Muscle layer of colon (tissue), 2 donors: Measurements from ENCODE around the gene LRRC4B.

Experiments used
- H3K27ac ChIP-seq: one replicate; pipeline ENCODE4 v1.7.0; 2013; ENCODE audit warnings: low read depth, mild to moderate bottlenecking, low read length, moderate library complexity
- H3K27me3 ChIP-seq, 2 donors: one replicate each; pipeline ENCODE4 v1.7.0; 2013; ENCODE audit warnings: low read length in 2 of 2, mild to moderate bottlenecking in 2 of 2; ENCODE audit not compliant: insufficient read depth in 2 of 2, control insufficient read depth in 1 of 2
- H3K36me3 ChIP-seq: one replicate; pipeline ENCODE4 v1.7.0; 2013; ENCODE audit warnings: mild to moderate bottlenecking, low read length; ENCODE audit not compliant: insufficient read depth
- H3K4me1 ChIP-seq: one replicate; pipeline ENCODE4 v1.7.0; 2013; ENCODE audit warnings: mild to moderate bottlenecking, low read length; ENCODE audit not compliant: insufficient read depth
- H3K4me3 ChIP-seq, 2 donors: one replicate each; pipeline ENCODE4 v1.7.0; 2013; ENCODE audit warnings: low read length in 2 of 2, low read depth in 1 of 2, mild to moderate bottlenecking in 1 of 2, moderate library complexity in 1 of 2
- H3K9ac ChIP-seq: one replicate; pipeline ENCODE4 v1.7.0; 2013; ENCODE audit warnings: low read length
- H3K9me3 ChIP-seq: one replicate; pipeline ENCODE4 v1.7.0; 2013; ENCODE audit warnings: mild to moderate bottlenecking, low read length
- donor health status: abdominal sarcoma.
- donor health status: Adenocarcinoma of cecum.

The LRRC4B gene

DNA sequence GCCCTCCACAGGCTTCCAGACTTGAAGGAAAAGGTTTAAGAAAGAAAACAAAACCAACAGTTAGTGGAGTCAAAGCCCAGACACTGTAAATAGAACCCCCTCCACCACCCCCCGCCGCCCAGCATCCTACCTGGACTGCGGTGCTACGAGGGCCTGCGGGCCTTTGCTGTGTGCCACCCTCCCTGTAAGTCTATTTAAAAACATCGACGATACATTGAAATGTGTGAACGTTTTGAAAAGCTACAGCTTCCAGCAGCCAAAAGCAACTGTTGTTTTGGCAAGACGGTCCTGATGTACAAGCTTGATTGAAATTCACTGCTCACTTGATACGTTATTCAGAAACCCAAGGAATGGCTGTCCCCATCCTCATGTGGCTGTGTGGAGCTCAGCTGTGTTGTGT is 85.3 kb downstream of the LRRC4B start:
- Histone ChIP-seq H3K27ac (no peak overlapping the region), H3K4me3 (no peak overlapping the region), H3K9me3 (no peaks in the 10 kb centered on the region), H3K36me3 (peaks cover 27% of the 10 kb centered on the region), H3K4me1 (peaks cover under 1% of the 10 kb centered on the region), H3K27me3 (peaks cover 11 to 13% of the 10 kb centered on the region in 2 donors), H3K9ac (no peak overlapping the region)

DNA sequence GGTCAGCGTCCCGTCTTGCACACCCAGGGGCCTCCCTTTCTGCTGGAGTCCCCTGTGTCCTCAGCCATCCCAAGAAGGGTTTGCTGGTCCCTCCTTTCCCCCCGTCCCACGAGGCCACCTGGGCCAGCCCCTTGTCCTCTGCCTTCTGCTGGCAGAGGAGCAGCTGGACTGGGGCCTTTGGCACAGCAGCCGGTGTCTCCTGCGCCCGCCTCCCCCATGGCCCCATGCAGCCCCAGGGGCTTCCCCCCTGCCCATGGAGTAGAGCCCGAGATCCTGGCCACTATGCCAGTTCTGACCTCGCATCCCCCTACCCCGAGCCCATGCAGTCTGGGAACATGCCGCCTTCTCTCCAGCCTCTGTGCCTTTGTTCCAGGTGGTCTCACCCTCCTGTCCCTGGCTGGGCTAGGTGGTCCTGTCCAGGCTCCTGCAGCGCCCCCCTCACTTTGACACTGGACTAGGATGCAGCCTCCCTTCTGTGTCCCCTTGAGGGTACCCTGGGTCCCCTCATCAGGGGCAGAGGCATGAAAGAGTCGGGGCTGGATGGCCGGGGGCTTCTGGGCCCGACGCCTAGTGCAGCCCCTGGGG is 85.9 kb downstream of the LRRC4B start:
- Histone ChIP-seq H3K4me1 (peaks cover 6% of the 10 kb centered on the region), H3K27ac (no peak overlapping the region), H3K9ac (no peak overlapping the region), H3K27me3 (peaks cover 6 to 10% of the 10 kb centered on the region in 2 donors), H3K9me3 (no peaks in the 10 kb centered on the region), H3K36me3 (peaks cover 27% of the 10 kb centered on the region), H3K4me3 (no peak overlapping the region)

DNA sequence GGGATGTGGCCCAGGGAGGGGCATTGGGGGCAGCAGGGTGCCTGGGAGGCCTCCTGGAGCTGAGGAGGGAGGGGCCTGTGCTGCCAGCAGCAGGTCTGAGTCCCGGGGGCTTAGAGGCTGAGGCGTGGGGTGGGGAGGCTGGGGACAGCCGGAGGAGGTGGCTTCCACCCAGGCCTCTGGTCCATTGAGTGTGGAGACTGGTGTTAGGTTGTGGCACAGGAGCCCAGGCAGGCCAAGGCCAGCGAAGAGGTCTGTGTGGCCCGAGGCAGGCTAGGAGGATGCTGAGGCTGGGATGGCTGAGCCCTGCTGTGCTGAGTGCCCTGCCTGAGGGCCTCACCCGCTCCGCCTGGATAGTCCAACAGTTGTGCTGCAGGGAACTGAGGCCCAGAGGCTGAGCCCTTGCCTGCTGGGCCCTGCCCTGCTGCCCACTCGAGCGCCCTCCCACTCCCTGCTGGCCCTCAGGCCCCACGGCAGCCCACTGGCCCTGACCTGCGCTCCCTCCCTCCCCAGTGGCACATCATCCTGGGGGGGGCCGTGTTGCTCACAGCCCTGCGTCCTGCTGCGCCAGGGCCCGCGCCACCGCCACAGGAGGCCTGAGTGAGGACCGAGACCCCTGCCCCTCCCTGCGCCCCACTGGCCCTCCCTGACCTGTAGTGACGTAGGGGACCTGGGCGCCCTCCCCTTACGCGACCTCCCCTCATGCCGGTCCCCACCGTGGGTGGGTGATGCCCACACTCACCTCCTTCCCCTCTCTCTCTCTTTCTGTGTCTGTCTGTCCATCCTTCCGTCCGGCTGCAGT is 86.7 kb downstream of the LRRC4B start:
- Histone ChIP-seq H3K4me1 (peaks cover 11% of the 10 kb centered on the region), H3K9me3 (no peaks in the 10 kb centered on the region), H3K27me3 (peaks cover 0 to 2% of the 10 kb centered on the region in 2 donors), H3K27ac (no peak overlapping the region), H3K4me3 (no peak overlapping the region), H3K36me3 (peaks cover 27% of the 10 kb centered on the region), H3K9ac (no peak overlapping the region)

DNA sequence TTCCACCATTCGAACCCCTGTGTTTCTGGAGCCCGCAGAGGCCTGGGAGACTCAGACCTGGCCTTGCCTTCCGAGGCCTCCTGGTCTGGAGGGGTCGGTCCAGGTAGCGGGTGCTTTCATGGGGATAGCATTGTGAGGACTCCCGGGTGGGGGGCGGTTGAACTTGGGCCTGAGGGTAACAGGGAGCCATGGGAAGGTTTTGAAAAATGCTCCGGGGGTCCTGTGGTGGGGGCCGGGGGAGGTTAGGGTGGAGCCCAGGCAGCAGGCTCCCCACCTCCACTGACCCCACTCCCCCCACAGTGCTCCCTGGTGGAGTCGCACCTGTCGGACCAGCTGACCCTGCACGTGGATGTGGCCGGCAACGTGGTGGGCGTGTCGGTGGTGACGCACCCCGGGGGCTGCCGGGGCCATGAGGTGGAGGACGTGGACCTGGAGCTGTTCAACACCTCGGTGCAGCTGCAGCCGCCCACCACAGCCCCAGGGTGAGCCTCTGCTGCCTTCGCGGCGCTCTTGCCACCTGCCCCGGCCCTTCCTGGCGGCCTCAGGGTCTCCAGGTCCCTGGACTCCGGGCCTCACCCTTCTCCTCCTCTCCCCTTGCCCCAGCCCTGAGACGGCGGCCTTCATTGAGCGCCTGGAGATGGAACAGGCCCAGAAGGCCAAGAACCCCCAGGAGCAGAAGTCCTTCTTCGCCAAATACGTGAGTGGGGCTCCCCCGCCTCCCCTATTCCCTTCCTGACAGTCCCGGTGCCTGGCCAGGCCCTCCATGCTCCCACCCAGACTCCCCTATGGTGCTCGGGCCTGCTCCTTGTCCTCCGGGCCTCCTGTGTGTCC is 87.7 kb downstream of the LRRC4B start:
- Histone ChIP-seq H3K36me3 (peaks cover 27% of the 10 kb centered on the region), H3K27me3 (no peaks in the 10 kb centered on the region), H3K9me3 (no peaks in the 10 kb centered on the region), H3K9ac (no peak overlapping the region), H3K4me3 (no peak overlapping the region), H3K27ac (no peak overlapping the region), H3K4me1 (peaks cover 11% of the 10 kb centered on the region)

DNA sequence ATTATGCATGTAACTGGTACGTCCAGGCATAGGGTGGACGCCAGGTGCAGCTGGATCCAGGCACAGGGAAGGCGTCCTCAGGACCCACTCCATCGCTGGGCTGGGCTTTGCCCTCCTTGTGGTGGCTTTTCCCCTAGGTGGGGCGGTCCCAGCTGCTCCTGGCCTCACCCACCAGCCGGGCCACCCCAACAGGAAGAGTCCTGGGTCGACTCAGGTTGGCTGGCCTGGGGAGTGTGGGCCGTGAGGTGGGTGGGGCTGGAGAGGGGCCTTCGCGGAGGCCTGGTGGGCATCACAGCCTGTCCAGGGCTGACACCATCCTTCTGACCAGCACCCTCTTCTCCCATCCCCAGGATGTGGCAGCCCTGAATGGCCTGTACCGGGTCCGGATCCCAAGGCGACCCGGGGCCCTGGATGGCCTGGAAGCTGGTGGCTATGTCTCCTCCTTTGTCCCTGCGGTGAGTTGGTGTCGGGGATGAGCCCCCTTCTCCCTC is 88.4 kb downstream of the LRRC4B start:
- Histone ChIP-seq H3K4me1 (peaks cover 11% of the 10 kb centered on the region), H3K9me3 (no peaks in the 10 kb centered on the region), H3K4me3 (no peak overlapping the region), H3K27me3 (no peaks in the 10 kb centered on the region), H3K36me3 (peaks cover 27% of the 10 kb centered on the region), H3K27ac (no peak overlapping the region), H3K9ac (no peak overlapping the region)

DNA sequence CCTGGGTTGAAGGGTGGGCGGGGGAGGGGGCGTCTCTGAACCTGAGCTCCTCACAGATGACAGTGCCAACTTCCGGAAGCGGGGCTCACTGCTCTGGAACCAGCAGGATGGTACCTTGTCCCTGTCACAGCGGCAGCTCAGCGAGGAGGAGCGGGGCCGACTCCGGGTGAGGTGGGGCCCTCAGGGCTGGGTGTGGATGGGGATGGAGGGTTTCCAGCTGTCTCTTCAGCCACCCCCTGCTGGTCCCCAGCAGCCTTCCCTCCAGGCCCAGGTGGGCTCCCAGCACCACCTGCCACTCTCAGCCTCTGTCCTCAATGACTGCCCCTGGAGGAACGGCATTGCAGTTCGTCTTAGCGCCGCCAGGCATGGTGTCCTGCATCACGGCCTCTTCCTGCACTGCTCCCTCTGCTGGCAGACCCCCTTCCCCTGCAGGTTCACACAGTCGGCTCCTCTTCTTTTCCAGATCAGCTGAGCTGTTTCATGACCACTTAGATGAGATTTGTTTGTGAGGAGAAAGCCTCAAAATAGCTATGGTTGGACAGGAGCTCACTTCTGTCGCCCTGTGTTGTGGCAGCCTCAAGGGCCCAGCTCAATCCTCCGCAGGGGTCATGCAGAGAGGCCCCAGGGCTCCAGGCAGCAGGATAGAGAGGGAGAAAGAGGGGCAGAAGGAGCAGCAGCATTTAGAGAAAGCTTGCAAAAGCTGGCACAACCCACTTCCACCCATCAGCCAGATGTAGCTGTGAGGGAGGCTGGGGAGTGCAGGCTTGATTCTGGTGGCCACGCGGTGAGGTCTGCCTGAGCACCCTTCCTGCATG is 89.1 kb downstream of the LRRC4B start:
- Histone ChIP-seq H3K27me3 (no peaks in the 10 kb centered on the region), H3K27ac (no peak overlapping the region), H3K4me1 (peaks cover 11% of the 10 kb centered on the region), H3K9me3 (no peaks in the 10 kb centered on the region), H3K9ac (no peak overlapping the region), H3K36me3 (peaks cover 27% of the 10 kb centered on the region), H3K4me3 (no peak overlapping the region)

DNA sequence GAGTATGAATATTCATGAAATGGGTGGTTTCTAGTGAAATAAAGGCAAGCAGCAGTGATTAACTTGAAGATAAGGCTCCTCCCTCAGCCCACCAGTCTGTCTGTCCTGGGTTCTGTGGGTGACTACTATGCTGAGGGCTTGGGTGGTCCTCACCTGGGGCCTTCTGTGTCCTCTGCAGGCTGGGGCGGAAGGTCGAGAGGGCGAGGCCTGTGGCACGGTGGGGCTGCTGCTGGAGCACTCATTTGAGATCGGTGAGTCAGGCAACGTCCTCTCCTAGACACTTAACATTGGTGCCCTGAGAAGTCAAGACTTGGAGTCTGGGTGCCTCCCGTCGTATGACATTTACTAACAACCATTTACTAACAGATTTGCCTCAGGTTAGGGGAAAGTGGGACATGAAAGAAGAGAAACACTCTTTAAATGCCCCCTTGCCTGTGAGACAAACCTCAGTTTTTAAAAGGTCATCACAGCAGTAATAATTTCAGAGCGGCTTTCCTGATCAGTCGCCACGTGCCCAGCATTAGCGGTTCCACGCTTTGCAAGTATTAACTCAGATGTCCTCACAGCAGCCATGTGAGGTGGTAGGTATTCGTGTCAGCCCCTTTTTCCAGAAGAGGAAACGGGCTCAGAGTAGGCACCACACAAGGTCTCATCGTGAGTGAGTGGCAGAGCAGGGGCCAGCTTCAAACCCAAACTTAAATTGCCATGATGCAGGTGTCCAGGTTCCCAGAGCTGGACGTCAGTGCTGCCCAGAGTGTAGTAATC is 90.3 kb downstream of the LRRC4B start:
- H3K9me3 ChIP-seq: no peaks in the 10 kb centered on the region
- H3K4me3 ChIP-seq: peak overlapping the region in 1 of 2 donors; percentile 92
- H3K9ac ChIP-seq: no peak overlapping the region
- H3K27ac ChIP-seq: no peak overlapping the region
- peaks cover 27% of the 10 kb centered on the region for H3K36me3 ChIP-seq
- peaks cover 11% of the 10 kb centered on the region for H3K4me1 ChIP-seq
- no peaks in the 10 kb centered on the region for H3K27me3 ChIP-seq

DNA sequence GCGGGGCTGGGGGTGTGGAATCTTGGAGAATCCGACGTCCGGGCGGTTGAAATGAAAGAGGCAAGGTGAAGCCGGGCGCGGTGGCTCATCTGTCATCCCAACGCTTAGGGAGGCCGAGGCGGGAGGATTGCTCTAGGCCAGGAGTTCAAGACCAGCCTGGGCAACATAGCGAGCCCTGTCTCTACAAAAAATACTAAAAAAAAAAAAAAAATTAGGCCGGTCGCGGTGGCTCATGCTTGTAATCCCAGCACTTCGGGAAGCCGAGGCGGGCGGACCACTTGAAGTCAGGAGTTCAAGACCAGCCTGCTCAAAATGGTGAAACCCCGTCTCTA is 91.4 kb downstream of the LRRC4B start:
- Histone ChIP-seq H3K9me3 (no peaks in the 10 kb centered on the region), H3K4me1 (peaks cover 11% of the 10 kb centered on the region), H3K9ac (peak overlapping the region; percentile 71), H3K27me3 (no peaks in the 10 kb centered on the region), H3K27ac (peak overlapping the region; percentile 79), H3K36me3 (peaks cover 27% of the 10 kb centered on the region), H3K4me3 (peak overlapping the region; percentile 92 to 93)

DNA sequence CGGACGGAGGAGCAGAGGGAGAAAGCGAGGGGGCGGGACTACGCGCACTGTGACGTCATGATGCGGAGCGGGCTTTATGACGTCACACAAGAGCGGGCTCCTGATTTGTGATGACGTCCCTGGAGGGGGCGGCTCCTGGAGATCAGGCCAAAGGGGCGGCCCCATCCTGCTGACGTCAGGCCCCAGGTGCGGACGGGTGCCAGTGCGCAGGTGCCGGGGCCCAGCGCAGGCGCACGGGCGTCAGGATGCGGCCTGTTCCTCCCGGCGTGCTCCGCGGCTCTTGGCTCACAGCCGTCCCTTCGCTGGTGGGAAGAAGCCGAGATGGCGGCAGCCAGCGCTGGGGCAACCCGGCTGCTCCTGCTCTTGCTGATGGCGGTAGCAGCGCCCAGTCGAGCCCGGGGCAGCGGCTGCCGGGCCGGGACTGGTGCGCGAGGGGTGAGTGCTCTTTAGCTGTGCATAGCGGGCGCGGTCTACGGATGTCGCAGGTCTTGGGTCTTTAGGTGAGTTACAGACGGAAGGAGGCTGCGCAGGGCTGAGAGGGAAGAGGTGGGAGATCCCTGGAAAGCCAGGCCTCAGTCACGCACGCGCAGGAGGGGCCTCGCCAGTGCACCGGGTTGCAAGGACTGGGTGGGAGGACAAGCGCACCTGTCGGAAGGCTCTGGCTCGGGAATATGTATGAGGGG is 91.9 kb downstream of the LRRC4B start, which contains the start of the genes EMC10 and GARIN5A:
EMC10 (plus strand) TSS at position 284 of the 683 bp plus-strand sequence; CDS start at position 322, 38 bp downstream.
GARIN5A (minus strand) TSS at position 625 of the 683 bp plus-strand sequence; CDS start at position 165, 460 bp downstream.
- Histone ChIP-seq H3K9ac (peak within 1 kb of the TSS; percentile 71), H3K36me3 (peaks cover 24% of the 10 kb centered on the region), H3K27ac (peak within 1 kb of the TSS; percentile 79), H3K4me1 (peaks cover 11% of the 10 kb centered on the region), H3K27me3 (no peaks in the 10 kb centered on the region), H3K4me3 (peak within 1 kb of the TSS; percentile 92 to 93), H3K9me3 (no peaks in the 10 kb centered on the region)

DNA sequence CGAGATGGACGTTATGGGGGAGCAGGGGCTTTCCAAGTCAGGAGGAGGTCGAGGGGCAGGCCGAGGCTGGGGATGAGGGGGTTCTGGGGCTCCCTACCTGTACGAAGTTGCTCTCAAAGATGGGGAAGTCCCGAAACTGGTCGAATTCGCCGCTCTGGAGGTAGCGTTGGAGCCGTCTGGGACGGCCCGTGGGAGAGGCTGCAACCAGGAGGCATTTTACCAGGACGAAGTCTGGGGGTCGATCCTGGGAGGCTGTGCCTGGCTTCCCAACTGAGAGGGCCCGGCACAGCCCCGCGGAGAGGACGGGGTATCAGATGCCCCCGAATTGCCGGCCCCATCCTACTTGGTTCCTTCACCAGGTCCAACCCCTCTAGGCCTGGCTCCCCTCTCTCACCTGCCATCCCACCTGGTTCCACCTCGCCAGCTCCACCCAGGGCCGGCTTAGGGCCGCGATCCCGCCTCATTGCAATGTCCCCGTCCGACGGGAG is 92.5 kb downstream of the LRRC4B start:
- no peaks in the 10 kb centered on the region for H3K27me3 ChIP-seq
- H3K9me3 ChIP-seq: no peaks in the 10 kb centered on the region
- H3K9ac ChIP-seq: no peak overlapping the region
- no peak overlapping the region for H3K27ac ChIP-seq
- H3K4me3 ChIP-seq: peak overlapping the region; percentile 92 to 93
- H3K4me1 ChIP-seq: peaks cover 11% of the 10 kb centered on the region
- peaks cover 19% of the 10 kb centered on the region for H3K36me3 ChIP-seq
